Measurements from ENCODE around the gene PRPF38A. TPM values are rescaled to one million over a fixed set of nuclear protein-coding genes. Genes with fewer than 3 reads are reported as not detected.

The PRPF38A gene, protein sequence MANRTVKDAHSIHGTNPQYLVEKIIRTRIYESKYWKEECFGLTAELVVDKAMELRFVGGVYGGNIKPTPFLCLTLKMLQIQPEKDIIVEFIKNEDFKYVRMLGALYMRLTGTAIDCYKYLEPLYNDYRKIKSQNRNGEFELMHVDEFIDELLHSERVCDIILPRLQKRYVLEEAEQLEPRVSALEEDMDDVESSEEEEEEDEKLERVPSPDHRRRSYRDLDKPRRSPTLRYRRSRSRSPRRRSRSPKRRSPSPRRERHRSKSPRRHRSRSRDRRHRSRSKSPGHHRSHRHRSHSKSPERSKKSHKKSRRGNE
- total RNA-seq (46.7 TPM), polyA plus RNA-seq (ENCODE audit: insufficient read depth, low read depth, low replicate concordance) (19.0 TPM)
- long read RNA-seq, donor 1, full-length matches to known transcripts: 8 of 8 reads
- long read RNA-seq, donor 1, partial matches to known transcripts: 0 of 8 reads
- long read RNA-seq, donor 1, other reads (novel, unspliced or antisense): 0 of 8 reads
- long read RNA-seq, donor 2, full-length matches to known transcripts: 17 of 22 reads
- long read RNA-seq, donor 2, partial matches to known transcripts: 5 of 22 reads
- long read RNA-seq, donor 2, other reads (novel, unspliced or antisense): 0 of 22 reads
- long read RNA-seq, donor 3, full-length matches to known transcripts: 11 of 11 reads
- long read RNA-seq, donor 3, partial matches to known transcripts: 0 of 11 reads
- long read RNA-seq, donor 3, other reads (novel, unspliced or antisense): 0 of 11 reads
- long read RNA-seq, donor 4, full-length matches to known transcripts: 19 of 33 reads
- long read RNA-seq, donor 4, partial matches to known transcripts: 14 of 33 reads
- long read RNA-seq, donor 4, other reads (novel, unspliced or antisense): 0 of 33 reads
- long read RNA-seq, donor 5, full-length matches to known transcripts: 2 of 2 reads
- long read RNA-seq, donor 5, partial matches to known transcripts: 0 of 2 reads
- long read RNA-seq, donor 5, other reads (novel, unspliced or antisense): 0 of 2 reads
- long read RNA-seq, donor 6, full-length matches to known transcripts: 24 of 41 reads
- long read RNA-seq, donor 6, partial matches to known transcripts: 8 of 41 reads
- long read RNA-seq, donor 6, other reads (novel, unspliced or antisense): 9 of 41 reads
- long read RNA-seq, donor 7, full-length matches to known transcripts: 21 of 36 reads
- long read RNA-seq, donor 7, partial matches to known transcripts: 11 of 36 reads
- long read RNA-seq, donor 7, other reads (novel, unspliced or antisense): 4 of 36 reads
- long read RNA-seq, donor 8, full-length matches to known transcripts: 13 of 21 reads
- long read RNA-seq, donor 8, partial matches to known transcripts: 8 of 21 reads
- long read RNA-seq, donor 8, other reads (novel, unspliced or antisense): 0 of 21 reads
- long read RNA-seq, donor 9, full-length matches to known transcripts: 5 of 10 reads
- long read RNA-seq, donor 9, partial matches to known transcripts: 5 of 10 reads
- long read RNA-seq, donor 9, other reads (novel, unspliced or antisense): 0 of 10 reads
- long read RNA-seq, donor 10, full-length matches to known transcripts: 13 of 13 reads
- long read RNA-seq, donor 10, partial matches to known transcripts: 0 of 13 reads
- long read RNA-seq, donor 10, other reads (novel, unspliced or antisense): 0 of 13 reads

DNA sequence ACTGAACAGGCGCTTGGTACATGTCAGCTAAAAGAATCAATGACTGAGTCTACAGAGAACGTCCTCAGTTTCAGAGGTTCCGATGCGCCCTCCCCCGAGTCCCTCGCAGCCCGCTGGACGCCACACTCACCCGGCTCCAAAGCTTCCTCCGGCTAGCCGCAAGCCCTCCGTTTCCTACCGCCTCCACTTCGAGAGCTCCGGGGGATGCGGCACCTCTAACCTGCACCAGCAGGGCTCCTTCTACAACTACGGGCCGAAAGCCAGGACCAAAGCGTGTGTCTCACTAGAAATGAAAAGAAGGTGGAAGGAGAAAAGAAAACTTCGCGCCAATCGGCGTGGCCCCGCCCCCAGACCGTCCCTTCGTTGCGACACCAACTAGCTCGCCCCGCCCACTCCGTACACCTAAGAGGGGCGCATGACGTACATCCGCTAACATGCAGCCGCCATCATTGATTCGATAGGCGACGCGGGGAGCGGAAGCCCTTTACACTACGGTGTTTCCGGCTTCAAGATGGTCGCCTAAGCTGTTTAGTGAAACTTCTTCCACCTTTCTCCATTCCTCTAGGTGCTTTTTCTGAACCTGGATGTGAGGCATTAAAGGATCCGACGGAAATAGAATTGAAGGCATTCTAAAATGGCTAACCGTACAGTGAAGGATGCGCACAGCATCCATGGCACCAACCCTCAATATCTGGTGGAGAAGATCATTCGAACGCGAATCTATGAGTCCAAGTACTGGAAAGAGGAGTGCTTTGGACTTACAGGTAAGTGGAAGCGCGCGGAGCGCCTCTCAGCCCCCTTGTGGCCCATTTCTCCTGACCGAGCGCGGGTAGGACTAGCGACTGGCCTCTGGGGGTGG, at the start of gene PRPF38A, which contains the start of gene ORC1:
Gene PRPF38A (plus strand): TSS at position 487 of the 859 bp plus-strand sequence. CDS start 148 bp downstream, at position 635.
Gene ORC1 (minus strand): TSS at position 308 of the 859 bp plus-strand sequence. CDS start 2,200 bp downstream, outside the sequence.
- peak within 1 kb of the TSS; percentile 96 to 100 (median 99) for H3K9ac ChIP-seq (ENCODE audit: low read length in 3 of 3)
- peak within 1 kb of the TSS; percentile 95 to 100 (median 98) for H3K4me3 ChIP-seq (ENCODE audit: low read length in 3 of 3)
- FAIRE-seq (peak; percentile 93), DNase-seq (peak; percentile 97 to 99 (median 99))
- H3K9me3 ChIP-seq (ENCODE audit: control insufficient read depth in 2 of 3, insufficient read depth in 1 of 3, low read length in 3 of 3): no peaks in the 10 kb centered on the region
- peaks cover 2 to 16% (median 11%) of the 10 kb centered on the region in 3 donors for H3K4me1 ChIP-seq (ENCODE audit: control insufficient read depth in 2 of 3, insufficient read depth in 2 of 3, low read depth in 1 of 3, low read length in 3 of 3)
- peaks cover 10 to 16% (median 13%) of the 10 kb centered on the region in 3 donors for H3K36me3 ChIP-seq (ENCODE audit: control insufficient read depth in 2 of 3, insufficient read depth in 3 of 3, low read length in 3 of 3)
- no peaks in the 10 kb centered on the region for H3K27me3 ChIP-seq (ENCODE audit: control insufficient read depth, insufficient read depth, low read length)
- TF ChIP-seq, protein P1, sequence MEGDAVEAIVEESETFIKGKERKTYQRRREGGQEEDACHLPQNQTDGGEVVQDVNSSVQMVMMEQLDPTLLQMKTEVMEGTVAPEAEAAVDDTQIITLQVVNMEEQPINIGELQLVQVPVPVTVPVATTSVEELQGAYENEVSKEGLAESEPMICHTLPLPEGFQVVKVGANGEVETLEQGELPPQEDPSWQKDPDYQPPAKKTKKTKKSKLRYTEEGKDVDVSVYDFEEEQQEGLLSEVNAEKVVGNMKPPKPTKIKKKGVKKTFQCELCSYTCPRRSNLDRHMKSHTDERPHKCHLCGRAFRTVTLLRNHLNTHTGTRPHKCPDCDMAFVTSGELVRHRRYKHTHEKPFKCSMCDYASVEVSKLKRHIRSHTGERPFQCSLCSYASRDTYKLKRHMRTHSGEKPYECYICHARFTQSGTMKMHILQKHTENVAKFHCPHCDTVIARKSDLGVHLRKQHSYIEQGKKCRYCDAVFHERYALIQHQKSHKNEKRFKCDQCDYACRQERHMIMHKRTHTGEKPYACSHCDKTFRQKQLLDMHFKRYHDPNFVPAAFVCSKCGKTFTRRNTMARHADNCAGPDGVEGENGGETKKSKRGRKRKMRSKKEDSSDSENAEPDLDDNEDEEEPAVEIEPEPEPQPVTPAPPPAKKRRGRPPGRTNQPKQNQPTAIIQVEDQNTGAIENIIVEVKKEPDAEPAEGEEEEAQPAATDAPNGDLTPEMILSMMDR (IDR thresholded peaks at IDR 0.05; ENCODE audit: borderline replicate concordance, extremely low read depth, insufficient read depth): no peak
- H3K27ac ChIP-seq (ENCODE audit: low read depth in 2 of 2, low read length in 2 of 2): peak within 1 kb of the TSS; percentile 86 to 91
- intact Hi-C loops (cut with DNase I): no loop called here

DNA sequence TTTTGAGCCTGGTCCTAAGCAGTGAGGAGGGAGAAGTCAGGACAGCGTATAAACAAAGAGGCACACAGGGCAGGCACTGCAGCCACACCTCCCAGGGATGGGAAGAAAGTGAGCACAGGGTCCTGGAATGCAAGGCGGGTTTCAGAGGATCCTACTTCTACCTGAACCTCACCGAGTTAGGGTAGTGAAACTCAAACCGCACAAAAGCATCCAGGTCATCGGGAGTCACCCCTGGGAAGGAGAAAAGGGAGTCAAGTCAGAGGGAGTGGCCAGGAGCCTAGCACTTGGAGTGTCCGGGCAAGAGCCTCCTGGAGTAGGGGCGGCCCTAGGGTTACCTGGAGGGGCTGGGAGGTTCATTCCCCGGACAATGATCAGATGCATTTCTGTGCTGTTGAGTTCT, 49.0 kb upstream of the PRPF38A start:
- Histone ChIP-seq H3K9ac (ENCODE audit: low read length in 3 of 3) (no peak overlapping the region), H3K27me3 (ENCODE audit: control insufficient read depth, insufficient read depth, low read length) (no peaks in the 10 kb centered on the region), H3K4me1 (ENCODE audit: control insufficient read depth in 2 of 3, insufficient read depth in 2 of 3, low read depth in 1 of 3, low read length in 3 of 3) (no peaks in the 10 kb centered on the region), H3K36me3 (ENCODE audit: control insufficient read depth in 2 of 3, insufficient read depth in 3 of 3, low read length in 3 of 3) (peaks cover 13 to 78% (median 60%) of the 10 kb centered on the region in 3 donors), H3K4me3 (ENCODE audit: low read length in 3 of 3) (no peak overlapping the region), H3K27ac (ENCODE audit: low read depth in 2 of 2, low read length in 2 of 2) (no peak overlapping the region), H3K9me3 (ENCODE audit: control insufficient read depth in 2 of 3, insufficient read depth in 1 of 3, low read length in 3 of 3) (no peaks in the 10 kb centered on the region)
- intact Hi-C loops (cut with DNase I): no loop called here
- DNase-seq (no peak), FAIRE-seq (no peak)
- TF ChIP-seq, protein P1 (IDR thresholded peaks at IDR 0.05; ENCODE audit: borderline replicate concordance, extremely low read depth, insufficient read depth): no peak

Data from kidney (tissue), 22 donors.